Measurements from ENCODE around the gene MBTPS1. TPM values are rescaled to one million over a fixed set of nuclear protein-coding genes. Genes with fewer than 3 reads are reported as not detected.

Gene MBTPS1
- total RNA-seq, 1 donor from 2014 or later, result 85.9 TPM

- Histone ChIP-seq H3K4me2 (ENCODE audit: low read length) (no peak overlapping the region), H2AFZ (ENCODE audit: low read depth, low read length) (no peak overlapping the region), H3K4me1 (ENCODE audit: insufficient read depth, low read length) (no peaks in the 10 kb centered on the region), H3K79me2 (ENCODE audit: insufficient read depth, low read length) (no peaks in the 10 kb centered on the region), H3K36me3 (ENCODE audit: insufficient read depth, low read length) (no peaks in the 10 kb centered on the region), H3K9ac (ENCODE audit: low read length) (no peak overlapping the region), H3K9me3 (ENCODE audit: insufficient read depth, low read depth, low read length) (no peaks in the 10 kb centered on the region), H3K27me3 (ENCODE audit: insufficient read depth, low read length) (no peaks in the 10 kb centered on the region), H3K4me3 (ENCODE audit: insufficient read depth, low read depth, low read length) (no peak overlapping the region), H4K20me1 (ENCODE audit: insufficient read depth, low read length) (no peaks in the 10 kb centered on the region), H3K27ac (ENCODE audit: low read depth, low read length) (no peak overlapping the region)
- Mint-ChIP-seq H3K36me3 (ENCODE audit: low read depth, unreplicated experiment) (peaks cover 3% of the 10 kb centered on the region), H3K4me1 (ENCODE audit: low read depth, unreplicated experiment) (no peaks in the 10 kb centered on the region), H3K4me3 (ENCODE audit: unreplicated experiment) (no peak overlapping the region), H3K9me3 (ENCODE audit: unreplicated experiment) (peaks cover 7% of the 10 kb centered on the region), H3K27ac (ENCODE audit: unreplicated experiment) (no peak overlapping the region), H3K27me3 (ENCODE audit: low read depth, unreplicated experiment) (peaks cover 44% of the 10 kb centered on the region)
- TF ChIP-seq CTCF (IDR thresholded peaks at IDR 0.05; ENCODE audit: insufficient read depth, low read depth, low read length), result no peak
- no peak for TF ChIP-seq EZH2 (IDR thresholded peaks at IDR 0.05; ENCODE audit: insufficient read depth, low read length)
- DNase-seq (ENCODE audit: low read depth), result no peak
- FAIRE-seq, result no peak
Measured at GRCh38 chr16:84013787-84014569, 102.8 kb downstream of the MBTPS1 start.

- Histone ChIP-seq H2AFZ (ENCODE audit: low read depth, low read length) (no peak overlapping the region), H3K36me3 (ENCODE audit: insufficient read depth, low read length) (no peaks in the 10 kb centered on the region), H3K27ac (ENCODE audit: low read depth, low read length) (no peak overlapping the region), H3K4me2 (ENCODE audit: low read length) (no peak overlapping the region), H4K20me1 (ENCODE audit: insufficient read depth, low read length) (no peaks in the 10 kb centered on the region), H3K4me1 (ENCODE audit: insufficient read depth, low read length) (no peaks in the 10 kb centered on the region), H3K4me3 (ENCODE audit: insufficient read depth, low read depth, low read length) (no peak overlapping the region), H3K27me3 (ENCODE audit: insufficient read depth, low read length) (peaks cover 14% of the 10 kb centered on the region), H3K9ac (ENCODE audit: low read length) (no peak overlapping the region), H3K9me3 (ENCODE audit: insufficient read depth, low read depth, low read length) (no peaks in the 10 kb centered on the region), H3K79me2 (ENCODE audit: insufficient read depth, low read length) (no peaks in the 10 kb centered on the region)
- TF ChIP-seq EZH2 (IDR thresholded peaks at IDR 0.05; ENCODE audit: insufficient read depth, low read length), result no peak
- TF ChIP-seq CTCF (IDR thresholded peaks at IDR 0.05; ENCODE audit: insufficient read depth, low read depth, low read length), result no peak
- DNase-seq (ENCODE audit: low read depth) (no peak), FAIRE-seq (no peak)
- no peak overlapping the region for H3K27ac Mint-ChIP-seq (ENCODE audit: unreplicated experiment)
- H3K4me1 Mint-ChIP-seq (ENCODE audit: low read depth, unreplicated experiment), result no peaks in the 10 kb centered on the region
- H3K27me3 Mint-ChIP-seq (ENCODE audit: low read depth, unreplicated experiment), result peaks cover 43% of the 10 kb centered on the region
- H3K36me3 Mint-ChIP-seq (ENCODE audit: low read depth, unreplicated experiment), result peaks cover 3% of the 10 kb centered on the region
- no peak overlapping the region for H3K4me3 Mint-ChIP-seq (ENCODE audit: unreplicated experiment)
- peaks cover 3% of the 10 kb centered on the region for H3K9me3 Mint-ChIP-seq (ENCODE audit: unreplicated experiment)
Measured at GRCh38 chr16:84009282-84009681, 107.5 kb downstream of the MBTPS1 start.

- Histone ChIP-seq H3K79me2 (ENCODE audit: insufficient read depth, low read length) (no peaks in the 10 kb centered on the region), H3K4me1 (ENCODE audit: insufficient read depth, low read length) (no peaks in the 10 kb centered on the region), H3K27ac (ENCODE audit: low read depth, low read length) (no peak overlapping the region), H2AFZ (ENCODE audit: low read depth, low read length) (no peak overlapping the region), H3K4me2 (ENCODE audit: low read length) (no peak overlapping the region), H3K36me3 (ENCODE audit: insufficient read depth, low read length) (no peaks in the 10 kb centered on the region), H3K9ac (ENCODE audit: low read length) (no peak overlapping the region), H3K4me3 (ENCODE audit: insufficient read depth, low read depth, low read length) (no peak overlapping the region), H4K20me1 (ENCODE audit: insufficient read depth, low read length) (no peaks in the 10 kb centered on the region), H3K27me3 (ENCODE audit: insufficient read depth, low read length) (peaks cover 17% of the 10 kb centered on the region), H3K9me3 (ENCODE audit: insufficient read depth, low read depth, low read length) (no peaks in the 10 kb centered on the region)
- H3K27me3 Mint-ChIP-seq (ENCODE audit: low read depth, unreplicated experiment), result peaks cover 51% of the 10 kb centered on the region
- DNase-seq (ENCODE audit: low read depth) (no peak), FAIRE-seq (no peak)
- H3K27ac Mint-ChIP-seq (ENCODE audit: unreplicated experiment), result no peak overlapping the region
- no peaks in the 10 kb centered on the region for H3K4me1 Mint-ChIP-seq (ENCODE audit: low read depth, unreplicated experiment)
- peaks cover 3% of the 10 kb centered on the region for H3K9me3 Mint-ChIP-seq (ENCODE audit: unreplicated experiment)
- no peak for TF ChIP-seq CTCF (IDR thresholded peaks at IDR 0.05; ENCODE audit: insufficient read depth, low read depth, low read length)
- TF ChIP-seq EZH2 (IDR thresholded peaks at IDR 0.05; ENCODE audit: insufficient read depth, low read length), result no peak
- peaks cover 4% of the 10 kb centered on the region for H3K36me3 Mint-ChIP-seq (ENCODE audit: low read depth, unreplicated experiment)
- no peak overlapping the region for H3K4me3 Mint-ChIP-seq (ENCODE audit: unreplicated experiment)
Measured at GRCh38 chr16:84007965-84008364, 108.8 kb downstream of the MBTPS1 start.
